GM19035 (cell line): ENCODE data around the gene CDC25B.
A peak's percentile ranks its signal among the peaks of the same experiment; 100 is the strongest.

Source experiments
- ATAC-seq: cut with Tn5 transposase; IDR thresholded peaks from one replicate; pipeline ENCODE4 v1.9.1; 2021; ENCODE audit not compliant: unreplicated experiment

Gene CDC25B

DNA sequence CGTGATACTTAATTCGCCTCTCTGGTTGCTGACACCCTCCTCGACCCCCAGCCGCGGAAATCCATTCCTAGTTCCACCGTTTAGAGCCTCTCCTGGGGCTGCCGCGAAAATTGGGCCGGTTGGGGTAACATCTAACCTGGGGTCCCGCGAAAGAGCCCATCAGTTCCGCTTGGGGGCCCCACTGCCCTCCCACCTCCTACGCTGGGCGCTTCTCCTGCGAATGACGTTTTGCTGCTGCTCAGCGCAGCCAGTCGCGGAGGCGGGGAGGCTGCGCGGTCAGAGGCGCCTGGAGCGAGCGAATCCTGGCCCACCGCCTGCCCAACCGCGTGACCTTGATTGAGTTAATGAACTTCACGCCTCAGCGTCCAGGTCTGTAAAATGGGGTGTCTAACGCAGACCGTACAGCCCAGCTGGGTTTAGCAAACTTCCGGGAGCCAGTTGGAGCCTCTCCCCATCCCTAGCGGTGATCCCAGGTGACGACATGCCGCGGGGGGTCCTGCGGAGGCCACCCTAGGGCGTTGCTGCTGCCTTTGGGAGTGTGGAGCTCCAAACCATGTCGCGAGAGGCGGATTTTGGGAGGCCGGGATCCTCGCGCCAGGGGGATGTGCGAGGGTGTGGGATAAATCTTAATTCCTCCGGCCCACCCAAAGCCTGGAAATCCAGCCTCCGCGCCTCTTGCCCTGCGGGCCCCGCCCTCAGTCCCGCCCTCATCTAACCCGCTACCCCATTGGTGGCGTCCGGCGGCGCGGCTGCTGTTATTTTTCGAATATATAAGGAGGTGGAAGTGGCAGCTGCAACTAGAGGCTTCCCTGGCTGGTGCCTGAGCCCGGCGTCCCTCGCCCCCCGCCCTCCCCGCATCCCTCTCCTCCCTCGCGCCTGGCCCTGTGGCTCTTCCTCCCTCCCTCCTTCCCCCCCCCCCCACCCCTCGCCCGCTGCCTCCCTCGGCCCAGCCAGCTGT, at the start of gene CDC25B:
TSS of gene CDC25B (plus strand) at position 800 of the 958 bp plus-strand sequence. CDS start 222 bp downstream, outside the sequence.
- peak; percentile 77 for ATAC-seq

GRCh38 chr20:3747471-3747870, 48.6 kb upstream of the CDC25B start:
- ATAC-seq, result no peak

GRCh38 chr20:3748073-3748472, 48.0 kb upstream of the CDC25B start:
- no peak for ATAC-seq

DNA sequence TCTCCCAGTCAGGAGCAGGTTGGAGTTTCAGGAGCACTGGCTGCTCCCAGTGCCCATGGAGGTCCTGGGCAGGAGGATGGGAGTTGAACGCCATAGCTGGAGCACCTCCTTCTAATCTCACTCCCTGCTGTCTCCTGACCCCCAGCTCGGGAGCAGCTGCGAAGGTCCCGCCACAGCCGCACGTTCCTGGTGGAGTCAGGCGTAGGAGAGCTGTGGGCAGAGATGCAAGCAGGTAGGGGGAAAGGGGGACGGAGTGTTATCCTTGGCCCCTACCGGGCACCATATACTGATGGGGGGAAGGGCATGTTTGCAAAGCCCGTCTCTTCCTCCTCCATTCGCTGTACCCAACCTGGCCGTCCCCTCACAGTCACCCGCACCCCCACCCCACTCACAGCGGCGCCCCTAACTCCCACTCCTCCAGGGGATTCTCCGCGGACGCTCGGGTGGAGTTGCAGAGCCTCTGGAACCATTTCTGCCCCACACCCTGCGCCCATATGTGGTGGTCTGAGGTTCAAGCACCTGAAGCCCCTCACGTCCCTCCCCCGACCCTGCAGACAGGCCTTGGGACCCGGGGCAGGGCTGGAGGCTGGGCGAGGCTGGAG, 46.9 kb upstream of the CDC25B start:
- ATAC-seq, result no peak

GRCh38 chr20:3749689-3750531, 46.2 kb upstream of the CDC25B start:
- no peak for ATAC-seq

- ATAC-seq, result no peak
Measured at GRCh38 chr20:3751305-3751674, 44.8 kb upstream of the CDC25B start.

GRCh38 chr20:3751675-3752385, 44.3 kb upstream of the CDC25B start:
- ATAC-seq, result no peak

GRCh38 chr20:3752386-3752759, 43.7 kb upstream of the CDC25B start:
- no peak for ATAC-seq

DNA sequence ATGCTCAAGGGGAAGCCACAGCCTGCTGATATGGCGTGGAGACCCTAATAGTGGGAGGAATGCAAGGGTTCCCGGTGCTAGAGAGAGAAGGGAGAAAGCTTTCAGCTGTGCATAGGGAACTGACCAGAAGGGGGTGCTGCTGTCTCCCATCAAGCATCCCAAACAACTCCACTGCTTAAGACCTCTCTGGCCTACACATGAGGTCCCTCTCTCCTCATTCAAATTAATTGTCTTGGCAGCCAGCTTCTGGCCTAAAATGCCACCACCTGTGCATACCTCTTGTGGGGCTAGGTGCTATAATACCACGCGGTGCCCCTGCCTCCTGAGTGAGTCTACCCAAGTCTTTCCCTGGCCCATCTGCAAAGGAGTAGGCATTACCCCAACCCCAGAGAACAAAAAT, 43.0 kb upstream of the CDC25B start:
- ATAC-seq, result no peak

DNA sequence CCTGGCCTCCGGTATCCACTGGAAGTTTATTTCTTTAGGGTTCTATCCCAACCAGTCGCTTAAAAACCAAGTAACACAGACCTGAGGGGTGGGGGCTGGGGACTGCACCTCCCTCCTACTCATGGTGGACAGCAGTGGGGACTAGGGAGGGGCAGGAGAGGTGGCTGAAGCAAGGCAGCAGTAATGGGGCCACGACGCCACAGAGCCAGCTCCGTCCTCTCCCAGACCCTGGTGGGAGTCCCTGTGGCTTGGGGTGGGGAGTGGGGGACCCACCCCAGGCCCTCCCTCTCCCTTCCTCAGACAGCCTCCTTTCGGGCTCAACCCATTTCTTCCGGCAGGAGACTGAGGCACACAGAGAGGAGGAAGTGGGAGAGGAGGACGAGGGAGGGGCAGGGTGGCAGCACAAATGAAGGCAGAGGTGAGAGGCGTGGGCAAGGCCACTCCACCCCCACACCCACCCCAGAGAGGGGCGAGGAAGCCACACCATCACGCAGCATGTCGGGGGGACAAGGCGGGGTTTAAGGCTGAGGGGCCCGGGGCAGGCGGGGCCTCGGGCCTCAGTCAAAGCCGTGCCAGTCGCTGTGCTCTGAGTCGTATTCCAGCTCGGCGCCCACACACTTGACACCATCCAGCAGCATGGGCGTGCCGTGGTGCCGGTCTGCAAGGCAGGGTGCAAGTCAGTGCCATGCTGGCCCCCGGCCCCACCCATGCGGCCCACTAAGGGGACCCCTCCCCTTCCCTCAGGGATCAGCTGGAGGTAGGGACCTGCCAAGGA, 42.4 kb upstream of the CDC25B start:
- no peak for ATAC-seq

- no peak for ATAC-seq
Measured at GRCh38 chr20:3754276-3754630, 41.9 kb upstream of the CDC25B start.

DNA sequence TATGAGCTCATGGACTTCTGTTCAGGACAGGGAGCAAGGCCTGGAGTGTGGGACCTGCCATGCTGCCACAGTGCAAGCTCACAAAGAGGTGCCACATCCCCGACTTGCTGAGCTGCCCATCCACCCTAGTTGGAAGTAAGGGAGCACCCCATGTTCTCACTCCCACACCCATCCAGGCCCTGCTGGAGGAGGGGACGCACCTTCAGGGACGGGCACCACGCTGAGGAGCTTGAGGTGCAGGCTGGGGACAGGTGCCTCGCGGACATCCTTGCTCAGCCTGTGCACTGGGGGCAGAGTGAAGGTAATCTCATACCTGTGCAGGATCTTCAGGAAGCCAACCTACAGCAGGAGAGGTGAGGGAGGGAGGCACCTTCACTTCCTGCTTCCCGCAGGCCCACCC, 40.8 kb upstream of the CDC25B start:
- no peak for ATAC-seq

GRCh38 chr20:3755814-3756480, 40.2 kb upstream of the CDC25B start:
- ATAC-seq, result no peak

DNA sequence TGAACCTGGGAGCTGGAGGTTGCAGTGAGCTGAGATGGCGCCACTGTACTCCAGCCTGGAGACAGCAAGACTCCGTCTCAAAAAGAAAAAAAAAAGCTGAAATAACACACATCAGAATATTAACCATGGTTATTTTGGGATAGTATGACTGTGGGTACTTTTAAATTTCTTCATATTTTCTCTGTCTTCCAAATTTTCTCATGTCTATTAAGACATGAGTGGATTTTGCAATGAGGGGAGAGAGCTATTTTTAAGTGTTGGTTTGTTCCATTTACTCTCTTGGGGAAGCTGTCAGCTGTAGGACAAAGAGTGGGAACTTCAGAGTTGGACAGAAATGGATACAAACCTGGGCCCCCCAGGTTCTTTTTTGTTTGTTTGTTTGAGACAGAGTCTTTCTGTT, 38.8 kb upstream of the CDC25B start:
- no peak for ATAC-seq

- no peak for ATAC-seq
Measured at GRCh38 chr20:3758566-3758965, 37.5 kb upstream of the CDC25B start.

DNA sequence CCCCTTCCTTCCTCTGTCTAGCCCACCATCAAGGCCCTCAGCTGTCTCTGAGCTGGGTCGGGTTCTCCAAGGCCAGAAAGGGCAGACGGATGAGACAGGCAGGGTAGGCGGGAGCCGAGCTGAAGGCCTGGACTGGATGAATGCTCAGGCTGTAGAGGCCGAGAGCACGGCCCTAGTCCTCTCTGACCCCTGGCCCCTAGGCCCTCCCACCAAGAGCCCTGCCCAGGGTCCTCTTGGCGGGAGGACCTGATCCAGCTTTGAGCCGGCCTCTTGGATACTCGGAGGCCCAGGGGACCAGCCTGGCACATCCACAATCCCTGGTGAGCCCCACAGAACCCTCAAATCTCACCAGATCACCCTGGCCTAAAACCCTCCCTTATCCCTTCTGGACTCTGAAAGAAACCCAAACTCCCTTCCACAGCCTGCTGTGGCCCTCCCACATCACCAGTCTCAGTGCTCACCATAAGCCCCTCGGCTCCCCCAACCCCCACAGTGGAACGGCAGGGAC, 36.7 kb upstream of the CDC25B start:
- ATAC-seq, result no peak

GRCh38 chr20:3759884-3760283, 36.2 kb upstream of the CDC25B start:
- no peak for ATAC-seq

GRCh38 chr20:3760655-3761348, 35.3 kb upstream of the CDC25B start:
- no peak for ATAC-seq
